Pulmonary artery endothelial cell (primary cell): ENCODE data around the gene DNAJC27. TPM values are rescaled to one million over a fixed set of nuclear protein-coding genes. Genes with fewer than 3 reads are reported as not detected.

Experiments
- DNase-seq: peaks from one replicate; pipeline ENCODE4 v3.0.0-alpha.2; 2011; ENCODE audit warnings: low read depth, low spot score
- total RNA-seq: library from RNA; depleted of rRNA; stranded (reverse); fragments of >200 nt; gene quantifications from 2 replicates; pipeline ENCODE4 v1.2.3, GENCODE V29; 2014

The DNAJC27 gene
- total RNA-seq, 1 donor from 2014 or later: 2.2 TPM

- DNase-seq: no peak
These were observed 63.3 kb downstream of the DNAJC27 start for GRCh38 chr2:24908461-24908901.

GRCh38 chr2:24907116-24907515, 64.6 kb downstream of the DNAJC27 start:
- DNase-seq: no peak

DNA sequence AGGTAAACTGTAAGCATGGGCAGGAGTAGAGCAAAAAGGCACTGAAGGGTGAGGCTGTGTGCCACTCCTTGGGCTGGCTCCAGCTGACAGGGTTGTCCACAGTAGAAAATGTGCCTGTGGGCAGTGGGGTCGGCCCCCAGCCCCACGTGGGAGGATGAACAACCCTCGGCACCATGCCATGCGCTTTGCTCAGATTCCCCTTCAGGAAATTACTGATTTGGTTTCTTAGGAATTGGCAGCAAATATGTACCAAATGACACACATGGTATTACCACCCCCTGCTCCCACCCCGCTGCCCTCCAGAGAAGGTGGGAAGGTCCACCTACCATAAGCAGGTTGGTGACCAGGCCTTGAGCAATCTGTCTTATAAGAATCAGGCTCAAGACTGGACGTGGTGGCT, 65.3 kb downstream of the DNAJC27 start:
- no peak for DNase-seq

DNA sequence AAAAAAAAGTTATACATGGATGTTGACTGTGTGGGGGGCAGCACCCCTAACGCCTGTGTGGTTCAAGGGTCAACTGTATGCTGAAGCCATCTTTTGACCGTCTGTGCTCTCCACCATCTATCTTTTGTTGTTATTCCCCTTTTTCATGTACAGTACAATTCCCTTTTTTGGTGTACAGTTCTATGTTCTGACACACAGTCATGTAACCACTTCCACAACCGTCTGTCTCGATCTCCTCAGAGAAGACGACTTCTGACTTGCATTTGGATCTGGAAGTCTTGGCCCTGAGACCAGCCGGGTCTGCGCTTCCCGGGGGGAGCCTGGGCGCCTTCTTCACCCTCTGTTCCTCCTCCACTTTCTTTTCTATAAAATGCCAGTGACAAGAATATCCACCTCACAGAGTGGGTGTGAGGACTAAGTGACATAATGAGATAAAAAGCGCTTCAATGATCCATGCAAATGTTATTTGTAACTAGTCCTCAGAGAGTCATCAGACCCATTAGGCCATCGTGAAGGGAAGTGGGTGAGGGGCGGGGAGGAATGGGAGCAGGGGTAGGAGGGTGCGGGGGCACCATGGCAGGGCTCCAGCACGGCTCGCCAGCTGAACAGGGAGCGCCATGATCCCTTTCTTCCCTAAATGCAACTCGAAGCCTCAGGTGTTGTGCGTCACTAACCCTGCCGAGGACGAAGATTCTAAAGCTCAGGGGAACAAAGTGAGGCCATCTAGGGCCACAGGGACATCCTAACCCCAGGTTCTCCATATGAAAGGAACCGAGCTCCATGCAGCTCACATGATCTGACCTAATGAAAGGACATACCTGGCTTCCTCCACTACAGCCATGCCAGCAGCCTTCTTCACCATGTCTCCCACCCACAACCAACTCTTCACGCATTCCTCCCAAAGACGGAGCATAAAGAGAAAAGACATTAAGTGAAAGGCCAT, 68.3 kb downstream of the DNAJC27 start:
- DNase-seq: no peak

DNA sequence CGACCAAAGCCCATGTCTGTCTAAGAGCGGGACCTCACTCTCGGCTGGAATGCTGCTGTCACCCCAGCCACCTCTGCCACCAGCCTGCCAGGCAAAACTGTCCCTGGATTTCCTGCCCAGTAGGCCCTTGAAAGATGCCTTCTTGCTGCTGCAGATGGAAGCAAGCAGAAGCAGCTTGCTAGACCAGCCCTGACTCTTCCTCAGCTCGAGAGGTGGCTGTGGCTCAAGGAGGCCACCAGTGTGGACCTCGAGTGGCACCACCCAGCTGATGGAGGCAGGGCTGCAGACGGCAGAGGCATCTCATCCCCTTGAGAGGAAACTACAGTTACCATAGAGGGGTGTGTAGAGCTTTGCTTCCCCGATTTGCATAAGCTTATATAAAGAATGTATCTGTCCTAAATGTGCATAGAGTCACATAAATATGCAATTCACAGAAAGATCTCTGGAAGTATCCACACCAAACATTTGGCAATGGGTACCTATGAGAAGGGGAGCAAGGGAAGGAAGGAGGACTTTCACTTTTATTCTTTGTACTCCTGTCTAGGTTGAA, 72.3 kb downstream of the DNAJC27 start:
- no peak for DNase-seq

DNA sequence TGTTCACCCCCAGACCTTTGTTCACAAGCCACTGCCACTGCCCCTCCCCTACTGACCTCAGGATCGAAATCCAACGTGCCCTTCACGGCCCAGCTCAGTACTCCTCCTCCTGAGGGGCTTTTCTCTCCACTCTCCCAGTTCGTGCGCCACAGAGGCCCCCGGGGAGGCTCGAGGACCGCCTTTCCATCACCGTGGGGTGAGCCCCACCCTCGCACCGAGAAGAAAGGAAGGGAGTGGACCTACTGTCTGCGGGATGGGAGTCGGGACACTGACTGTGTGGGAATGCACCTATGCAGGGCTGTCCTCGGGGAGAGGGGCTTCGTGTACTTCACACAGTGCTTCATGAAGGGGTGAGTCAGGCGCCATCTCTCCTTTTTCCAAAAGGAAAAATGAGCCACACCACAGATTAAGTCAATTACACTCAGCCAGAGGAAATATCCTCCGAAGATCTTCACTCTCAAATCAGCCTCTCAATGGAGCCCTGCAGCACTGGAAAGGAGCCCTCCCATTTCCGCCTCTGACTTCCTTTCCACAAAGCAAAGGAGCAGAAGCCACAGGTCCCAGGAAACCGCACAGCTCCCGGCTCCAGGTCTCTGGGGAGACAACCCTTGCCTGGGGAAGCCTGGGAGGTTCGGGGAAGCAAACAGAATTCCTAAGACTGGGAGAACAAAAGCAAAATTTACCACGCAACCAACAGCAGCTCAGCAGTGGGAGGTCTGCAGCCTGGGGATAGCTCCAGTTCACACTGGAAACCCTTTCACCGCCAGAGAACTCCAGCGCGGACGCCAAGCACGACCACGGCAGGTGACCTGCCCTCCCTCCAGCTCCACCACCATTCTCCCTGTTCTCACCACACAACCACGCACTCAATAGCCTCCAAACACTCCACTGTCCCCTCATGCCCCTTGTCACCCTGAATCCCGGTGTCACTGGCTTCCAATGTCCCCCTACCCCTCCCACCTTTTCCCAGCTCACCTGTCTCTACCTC, 73.3 kb downstream of the DNAJC27 start:
- DNase-seq: no peak

- no peak for DNase-seq
These were observed 77.0 kb downstream of the DNAJC27 start for GRCh38 chr2:24894750-24895149.

GRCh38 chr2:24893934-24894333, 77.8 kb downstream of the DNAJC27 start:
- DNase-seq: no peak

Other genes starting within 250 kb of the DNAJC27 start
- gene PTRHD1, start 178.6 kb downstream of the DNAJC27 start, total RNA-seq: 24.6 and 31.0 TPM in 2 replicates
- 18.7 and 32.6 TPM in 2 replicates for gene CENPO, start 178.5 kb downstream of the DNAJC27 start, total RNA-seq
- gene ADCY3, start 51.7 kb downstream of the DNAJC27 start, total RNA-seq: 30.8 and 35.0 TPM in 2 replicates
- gene EFR3B, start 70.1 kb upstream of the DNAJC27 start, total RNA-seq: 0.28 and 0.40 TPM in 2 replicates
- 0.13 and 0.28 TPM in 2 replicates for gene POMC, start 196.6 kb upstream of the DNAJC27 start, total RNA-seq